ENCODE data around the gene GAP43. TPM values are rescaled to one million over a fixed set of nuclear protein-coding genes. Genes with fewer than 3 reads are reported as not detected.
A peak's percentile ranks its signal among the peaks of the same experiment; 100 is the strongest.

The GAP43 gene
- total RNA-seq, 1 donor from 2014 or later = not detected

GRCh38 chr3:115692887-115693524 is 69.7 kb downstream of the GAP43 start:
- DNase-seq = peak; percentile 71
- intact Hi-C loops (cut with DNase I) = loop anchor here (10.0 kb wide), 1 partner anchor 488 kb away; no protein-coding TSS in a partner anchor
- no peak overlapping the region for H3K27ac ChIP-seq

GRCh38 chr3:115693868-115694267 is 70.6 kb downstream of the GAP43 start:
- intact Hi-C loops (cut with DNase I) = loop anchor here (10.0 kb wide), 1 partner anchor 489 kb away; no protein-coding TSS in a partner anchor

More at GRCh38 chr3:115692887-115693524, 69.7 kb downstream of the GAP43 start:
- Histone ChIP-seq H3K27me3 (no peaks in the 10 kb centered on the region), H3K36me3 (no peaks in the 10 kb centered on the region), H3K4me1 (no peaks in the 10 kb centered on the region), H3K4me3 (no peak overlapping the region), H3K9me3 (no peaks in the 10 kb centered on the region)
- ATAC-seq = peak; percentile 98
- peak; percentile 87 for TF ChIP-seq CTCF (IDR thresholded peaks at IDR 0.05)

GRCh38 chr3:115695090-115695489 is 71.8 kb downstream of the GAP43 start:
- H3K27me3 ChIP-seq = no peaks in the 10 kb centered on the region
- no peaks in the 10 kb centered on the region for H3K9me3 ChIP-seq
- H3K36me3 ChIP-seq = no peaks in the 10 kb centered on the region
- H3K4me3 ChIP-seq = no peak overlapping the region
- intact Hi-C loops (cut with DNase I) = loop anchor here (10.0 kb wide), 1 partner anchor 490 kb away; no protein-coding TSS in a partner anchor
- no peak overlapping the region for H3K27ac ChIP-seq
- ATAC-seq (no peak), DNase-seq (no peak)
- H3K4me1 ChIP-seq = no peaks in the 10 kb centered on the region
- no peak for TF ChIP-seq CTCF (IDR thresholded peaks at IDR 0.05)

More at GRCh38 chr3:115693868-115694267, 70.6 kb downstream of the GAP43 start:
- Histone ChIP-seq H3K36me3 (no peaks in the 10 kb centered on the region), H3K9me3 (no peaks in the 10 kb centered on the region), H3K27me3 (no peaks in the 10 kb centered on the region), H3K4me3 (no peak overlapping the region), H3K4me1 (no peaks in the 10 kb centered on the region), H3K27ac (no peak overlapping the region)
- no peak for DNase-seq
- no peak for ATAC-seq
- no peak for TF ChIP-seq CTCF (IDR thresholded peaks at IDR 0.05)

GRCh38 chr3:115697263-115698053 is 74.1 kb downstream of the GAP43 start:
- intact Hi-C loops (cut with DNase I) = loop anchor here (10.0 kb wide), 1 partner anchor 493 kb away; no protein-coding TSS in a partner anchor
- H3K9me3 ChIP-seq = no peaks in the 10 kb centered on the region
- DNase-seq (no peak), ATAC-seq (no peak)
- no peak overlapping the region for H3K27ac ChIP-seq
- H3K36me3 ChIP-seq = no peaks in the 10 kb centered on the region
- no peak overlapping the region for H3K4me3 ChIP-seq
- no peaks in the 10 kb centered on the region for H3K4me1 ChIP-seq
- no peaks in the 10 kb centered on the region for H3K27me3 ChIP-seq
- no peak for TF ChIP-seq CTCF (IDR thresholded peaks at IDR 0.05)

- Histone ChIP-seq H3K36me3 (no peaks in the 10 kb centered on the region), H3K27me3 (no peaks in the 10 kb centered on the region), H3K4me1 (no peaks in the 10 kb centered on the region), H3K9me3 (no peaks in the 10 kb centered on the region), H3K27ac (no peak overlapping the region), H3K4me3 (no peak overlapping the region)
- TF ChIP-seq CTCF (IDR thresholded peaks at IDR 0.05) = no peak
- DNase-seq (no peak), ATAC-seq (no peak)
- intact Hi-C loops (cut with DNase I) = loop anchor here (10.0 kb wide), 1 partner anchor 494 kb away; no protein-coding TSS in a partner anchor
These were observed 75.7 kb downstream of the GAP43 start for GRCh38 chr3:115698851-115699591.
